Smooth muscle cell (in vitro differentiated cells): ENCODE data around the gene KIF27. TPM values are rescaled to one million over a fixed set of nuclear protein-coding genes. Genes with fewer than 3 reads are reported as not detected.
"Not testable (repeated sequence)": the region's sequence is repeated elsewhere in the genome, so short reads cannot be mapped to it uniquely, and the experiment has no call there.

Experiments used
- DNase-seq: peaks from one replicate; lab custom pipeline; 2025; ENCODE audit not compliant: unreplicated experiment; lab: John Stamatoyannopoulos, UW
- H2AFZ ChIP-seq: fragments of 200-600 bp; sonication (generic); 2 replicates; pipeline ENCODE4 v1.6.0; 2016; ENCODE audit warnings: antibody characterized with exemption, low read depth, mild to moderate bottlenecking
- H3F3A ChIP-seq: fragments of 200-600 bp; sonication (generic); 2 replicates; pipeline ENCODE4 v1.6.0; 2017; ENCODE audit warnings: antibody characterized with exemption, low read depth
- H3K27ac ChIP-seq: fragments of 200-600 bp; sonication (generic); 2 replicates; pipeline ENCODE4 v1.5.1; 2016; ENCODE audit warnings: low read depth, mild to moderate bottlenecking
- H3K27me3 ChIP-seq: fragments of 200-600 bp; sonication (generic); 2 replicates; pipeline ENCODE4 v1.6.1; 2016; ENCODE audit warnings: low read depth, mild to moderate bottlenecking
- H3K36me3 ChIP-seq: fragments of 200-600 bp; sonication (generic); 2 replicates; pipeline ENCODE4 v1.5.1; 2016; ENCODE audit warnings: low read depth
- H3K4me1 ChIP-seq: fragments of 200-600 bp; sonication (generic); 2 replicates; pipeline ENCODE4 v1.5.1; 2016; ENCODE audit warnings: low read depth
- H3K4me2 ChIP-seq: fragments of 200-600 bp; sonication (generic); 2 replicates; pipeline ENCODE4 v1.6.0; 2016; ENCODE audit warnings: mild to moderate bottlenecking
- H3K4me3 ChIP-seq: fragments of 200-600 bp; sonication (generic); 2 replicates; pipeline ENCODE4 v1.5.1; 2016; ENCODE audit warnings: mild to moderate bottlenecking
- H3K79me2 ChIP-seq: fragments of 200-600 bp; sonication (generic); 2 replicates; pipeline ENCODE4 v1.6.0; 2016; ENCODE audit warnings: low read depth, mild to moderate bottlenecking
- H3K9ac ChIP-seq: fragments of 200-600 bp; sonication (generic); 2 replicates; pipeline ENCODE4 v1.6.0; 2016; ENCODE audit warnings: low read depth
- H3K9me3 ChIP-seq: fragments of 200-600 bp; sonication (generic); replicated peaks from 2 replicates; pipeline ENCODE4 v1.5.1; 2016; ENCODE audit warnings: low read depth
- H4K20me1 ChIP-seq: fragments of 200-600 bp; sonication (generic); 2 replicates; pipeline ENCODE4 v1.6.0; 2016; ENCODE audit warnings: low read depth
- WGBS: methylation state at CpG from one replicate; pipeline ENCODE4 v1.1.7; 2016; ENCODE audit warnings: low lambda C conversion rate; 5-methylcytosine and 5-hydroxymethylcytosine counted together
- polyA plus RNA-seq: library from polyadenylated mRNA; unstranded; fragments of >200 nt; fragmentation: Nextera tagmentation; extraction: Ambion mirVana; gene quantifications from 2 replicates; pipeline ENCODE4 v1.2.1, GENCODE V29; 2016
- total RNA-seq: library from RNA; depleted of rRNA; stranded (reverse); fragments of >200 nt; gene quantifications from 2 replicates; pipeline ENCODE4 v1.2.3, GENCODE V29; 2014

Gene KIF27
- total and polyA plus RNA-seq, 2 experiments from 2014 or later, result 1.9 to 11.0 TPM

DNA sequence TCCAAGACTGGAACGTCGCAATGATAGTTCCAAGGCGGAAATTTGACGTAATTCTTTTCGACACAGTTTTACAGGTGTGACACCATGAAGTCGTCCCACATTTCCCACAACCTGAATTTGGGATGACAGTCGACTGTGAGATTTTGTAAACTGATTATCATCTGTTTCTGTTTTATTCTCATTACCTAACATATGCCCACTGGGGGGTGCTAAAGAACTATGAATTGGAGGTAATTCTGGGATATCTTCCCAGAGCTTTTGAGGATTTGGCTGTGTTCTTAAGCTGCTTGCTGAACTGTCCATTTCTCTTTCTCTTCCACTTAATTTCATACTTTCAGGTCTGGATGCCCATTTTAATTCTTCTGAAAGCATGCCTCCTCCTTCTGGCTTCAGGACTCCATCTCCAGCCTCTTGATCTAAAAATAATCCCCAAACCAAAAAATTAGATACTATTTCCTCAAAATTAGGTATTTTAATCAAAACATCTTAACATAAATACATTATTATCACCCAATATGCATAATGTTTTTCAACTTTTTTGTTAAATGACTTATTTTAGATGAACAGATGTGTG lies 84.1 kb downstream of the KIF27 start:
- 76% methylated on average over 7 of the region's 7 CpGs for WGBS
- H3K9ac ChIP-seq, H3F3A ChIP-seq, H3K4me2 ChIP-seq, DNase-seq, H3K27me3 ChIP-seq, H3K36me3 ChIP-seq, H3K79me2 ChIP-seq, H3K4me1 ChIP-seq, H3K4me3 ChIP-seq, H3K9me3 ChIP-seq, H3K27ac ChIP-seq, H4K20me1 ChIP-seq, H2AFZ ChIP-seq: not testable (repeated sequence)

DNA sequence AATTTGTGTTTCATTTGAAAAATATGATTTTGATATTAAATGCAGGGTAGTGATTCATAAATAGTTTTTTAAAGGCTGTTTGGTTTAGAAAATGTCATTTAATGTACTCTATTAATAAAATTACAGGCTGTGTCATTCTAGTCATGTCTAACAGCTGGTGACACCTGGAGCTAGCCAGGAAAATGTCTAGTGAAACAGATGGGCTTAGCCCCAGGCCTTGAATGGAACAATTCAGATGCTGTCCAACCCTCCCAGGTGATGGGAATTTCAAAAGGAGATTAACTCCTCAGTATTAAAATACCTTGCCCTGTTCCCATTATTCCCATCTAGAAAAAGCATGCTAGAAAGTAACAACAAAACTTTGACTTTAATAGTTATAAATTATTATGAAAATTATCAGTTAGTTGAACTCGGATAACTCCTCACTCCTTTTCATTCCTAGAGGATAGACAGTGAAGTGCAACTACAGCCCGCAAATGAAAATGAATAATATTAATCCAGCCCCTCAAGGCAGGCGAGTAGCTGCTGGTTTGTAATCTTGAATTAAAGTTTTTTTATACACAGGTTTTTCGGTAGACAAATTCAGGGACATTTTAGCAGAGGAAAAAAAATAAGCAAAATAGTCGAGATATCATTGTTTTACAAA lies 90.7 kb downstream of the KIF27 start:
- not testable (repeated sequence) for DNase-seq, H3K9ac ChIP-seq, H3K27ac ChIP-seq, H4K20me1 ChIP-seq, H3K79me2 ChIP-seq, H3K9me3 ChIP-seq, H3K4me1 ChIP-seq, H3K4me2 ChIP-seq, H3K36me3 ChIP-seq, H3K4me3 ChIP-seq, H3F3A ChIP-seq, H2AFZ ChIP-seq
- WGBS, result 88% methylated on average over 5 of the region's 5 CpGs
- peaks cover 20% of the 10 kb centered on the region for H3K27me3 ChIP-seq

GRCh38 chr9:83824986-83825623 lies 96.1 kb downstream of the KIF27 start:
- H3K27me3 ChIP-seq, result peaks cover 22% of the 10 kb centered on the region
- not testable (repeated sequence) for H3K36me3 ChIP-seq, H3F3A ChIP-seq, H3K4me1 ChIP-seq, DNase-seq, H3K9me3 ChIP-seq, H3K9ac ChIP-seq, H3K79me2 ChIP-seq, H3K4me2 ChIP-seq, H4K20me1 ChIP-seq, H3K27ac ChIP-seq, H3K4me3 ChIP-seq, H2AFZ ChIP-seq
- WGBS, result 70% methylated on average over 3 of the region's 3 CpGs

- H3K9ac ChIP-seq, H3K79me2 ChIP-seq, H3F3A ChIP-seq, H3K9me3 ChIP-seq, H4K20me1 ChIP-seq, H3K27ac ChIP-seq, H3K36me3 ChIP-seq, H3K4me1 ChIP-seq: not testable (repeated sequence)
- WGBS, result 1% methylated on average over 15 of the region's 103 CpGs
- peak within 1 kb of the TSS; percentile 88 for H3K4me2 ChIP-seq
- peak within 1 kb of the TSS; percentile 66 for H2AFZ ChIP-seq
- peaks cover 47% of the 10 kb centered on the region for H3K27me3 ChIP-seq
- DNase-seq, result peak; percentile 33
- H3K4me3 ChIP-seq, result peak within 1 kb of the TSS; percentile 80
Measured at GRCh38 chr9:83817356-83818278, 103.6 kb downstream of the KIF27 start, which contains the start of gene GKAP1. Gene GKAP1, minus strand, starts transcription at chr9:83817769. Its CDS starts 11,252 bp downstream, at chr9:83806517.

DNA sequence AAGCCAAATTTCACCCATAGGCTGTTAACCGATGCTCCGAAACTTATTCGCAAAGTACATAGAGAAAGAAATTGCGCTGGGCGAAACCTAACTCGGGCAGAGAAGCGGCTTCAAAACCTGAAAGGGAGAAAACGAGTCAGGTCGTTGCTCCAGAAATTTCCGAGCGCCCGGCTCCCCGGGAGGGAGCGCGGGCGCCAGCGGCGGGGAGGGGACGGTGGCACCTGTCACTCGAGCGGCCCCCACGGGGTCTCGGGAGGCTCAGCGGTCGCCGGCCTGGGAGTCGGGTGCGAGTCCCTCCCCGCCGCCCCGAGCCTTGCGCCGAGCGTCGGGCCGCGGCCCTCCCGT lies 104.2 kb downstream of the KIF27 start:
- not testable (repeated sequence) for H3K79me2 ChIP-seq, H3K36me3 ChIP-seq, H3F3A ChIP-seq, H3K27ac ChIP-seq, H3K4me1 ChIP-seq, H3K9me3 ChIP-seq, H3K9ac ChIP-seq, H4K20me1 ChIP-seq, DNase-seq
- H3K4me2 ChIP-seq, result peak overlapping the region; percentile 88
- peak overlapping the region; percentile 80 for H3K4me3 ChIP-seq
- peaks cover 47% of the 10 kb centered on the region for H3K27me3 ChIP-seq
- peak overlapping the region; percentile 66 for H2AFZ ChIP-seq
- WGBS, result 3% methylated on average over 19 of the region's 38 CpGs

DNA sequence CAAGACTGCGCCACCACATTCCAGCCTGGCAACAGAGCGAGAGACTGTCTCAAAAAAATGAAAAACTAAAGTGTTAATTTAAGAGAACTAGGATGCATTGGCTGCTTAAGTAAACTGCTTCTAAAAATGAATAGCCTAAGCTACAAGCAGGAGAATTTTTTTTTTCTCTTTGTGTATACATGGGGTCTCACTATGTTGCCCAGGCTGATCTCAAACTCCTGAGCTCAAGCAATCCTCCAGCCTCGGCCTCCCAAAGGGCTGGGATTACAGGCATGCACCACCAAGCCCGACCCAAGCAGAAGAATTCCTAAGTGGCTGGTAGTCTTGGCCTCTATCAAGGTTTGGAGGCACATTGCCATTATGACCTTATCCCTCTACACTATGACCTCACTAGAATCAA lies 106.1 kb downstream of the KIF27 start:
- not testable (repeated sequence) for DNase-seq, H3K79me2 ChIP-seq, H4K20me1 ChIP-seq, H3K4me2 ChIP-seq, H3K36me3 ChIP-seq, H2AFZ ChIP-seq, H3F3A ChIP-seq, H3K27ac ChIP-seq, H3K4me1 ChIP-seq, H3K9ac ChIP-seq, H3K4me3 ChIP-seq, H3K9me3 ChIP-seq
- H3K27me3 ChIP-seq, result peaks cover 46% of the 10 kb centered on the region
- WGBS, result 95% methylated on average over 4 of the region's 4 CpGs

DNA sequence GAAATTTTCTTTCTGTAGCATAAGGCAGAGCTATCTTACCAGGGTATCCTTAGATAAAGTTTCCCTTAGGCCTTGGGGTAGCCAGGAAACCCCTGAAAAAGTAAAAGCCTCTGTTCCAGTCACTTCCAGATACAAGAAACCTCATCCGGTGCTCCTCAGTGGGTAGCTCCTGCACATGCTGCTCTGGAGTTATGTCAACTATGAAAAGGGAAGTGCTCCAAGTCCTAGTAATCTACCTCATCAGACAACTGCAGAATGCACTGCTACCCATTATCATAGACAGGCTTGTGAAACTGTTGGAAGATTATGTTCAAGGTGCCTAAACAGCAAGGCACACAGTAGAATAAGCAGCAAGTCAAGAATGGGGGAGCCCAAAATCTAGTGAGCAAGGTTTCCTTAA lies 112.0 kb downstream of the KIF27 start:
- not testable (repeated sequence) for H3K79me2 ChIP-seq, H3K4me1 ChIP-seq, H4K20me1 ChIP-seq, H3K36me3 ChIP-seq, H3K27ac ChIP-seq, DNase-seq, H3K4me2 ChIP-seq, H2AFZ ChIP-seq, H3K9ac ChIP-seq, H3K9me3 ChIP-seq, H3F3A ChIP-seq, H3K4me3 ChIP-seq
- H3K27me3 ChIP-seq, result peaks cover 12% of the 10 kb centered on the region
- 57% methylated on average over 1 of the region's 1 CpG for WGBS

- no CpG with 5 or more reads among the region's 31 CpGs for WGBS
- not testable (repeated sequence) for H2AFZ ChIP-seq, H3K9me3 ChIP-seq, H3K4me2 ChIP-seq, DNase-seq, H3F3A ChIP-seq, H4K20me1 ChIP-seq, H3K79me2 ChIP-seq, H3K9ac ChIP-seq, H3K27me3 ChIP-seq, H3K36me3 ChIP-seq, H3K4me3 ChIP-seq, H3K27ac ChIP-seq, H3K4me1 ChIP-seq
Measured at GRCh38 chr9:83804454-83804853, 116.8 kb downstream of the KIF27 start.
